HepG2 (cell line): ENCODE results near the gene ARHGEF11. TPM values are rescaled to one million over a fixed set of nuclear protein-coding genes. Genes with fewer than 3 reads are reported as not detected.

Experiments used
- ATAC-seq: fragments of 200-7000 bp; cut with Tn5 transposase; 3 replicates; pipeline ENCODE4 v1.9.1; 2020; ENCODE audit warnings: mild to moderate bottlenecking, moderate library complexity
- BruUV-seq: library from RNA; stranded (reverse); fragments of 400-500 nt; replicated peaks from 2 replicates; lab custom pipeline; 2021; lab: Mats Ljungman, UMichigan
- CTCF ChIA-PET: fragments of 300-600 bp; formaldehyde crosslinking; extraction: SDS; loops from one replicate; lab custom pipeline; 2021; ENCODE audit warnings: low total read pairs, inconsistent platforms, low intra/inter-chr PET ratio; lab: Yijun Ruan, JAX
- POLR2A ChIA-PET: fragments of 350-600 bp; sonication (Branson Sonifier 250); formaldehyde crosslinking; loops from one replicate; lab custom pipeline; 2020; ENCODE audit warnings: antibody characterized with exemption, inconsistent platforms; lab: Yijun Ruan, JAX
- DNase-seq: peaks from one replicate; pipeline ENCODE4 v3.0.0-alpha.2; 2015; ENCODE audit warnings: low spot score
- FAIRE-seq: peaks from 3 replicates; lab custom pipeline; 2011; peaks lifted over from hg19 to GRCh38; lab: Jason Lieb, UNC
- H2AFZ ChIP-seq: one replicate; pipeline ENCODE4 v1.6.1; 2011; ENCODE audit warnings: low read length, inconsistent platforms
- H3K27ac ChIP-seq: fragments of 300-600 bp; 3 replicates; pipeline ENCODE4 v1.8.0; 2011; ENCODE audit warnings: mixed run types, mild to moderate bottlenecking, mixed read lengths, low read length, inconsistent platforms; ENCODE audit not compliant: insufficient read depth; ENCODE audit errors: extremely low read length
- H3K27me3 ChIP-seq, 2 experiments: fragments of 200-600 bp in 1 of 2; 2 replicates in 1 of 2; 3 replicates in 1 of 2; pipeline versions ENCODE4 v1.6.0 to v1.8.0; 2011; ENCODE audit warnings: low read length in 2 of 2, mild to moderate bottlenecking in 2 of 2, moderate library complexity in 2 of 2, inconsistent platforms in 1 of 2; ENCODE audit not compliant: insufficient read depth in 2 of 2, control insufficient read depth in 1 of 2
- H3K36me3 ChIP-seq, 2 experiments: fragments of 200-600 bp in 1 of 2; replicated peaks in 1 of 2; 2 replicates in 1 of 2; 3 replicates in 1 of 2; pipeline versions ENCODE4 v1.5.1 to v1.8.0; 2011; ENCODE audit warnings: low read length in 2 of 2, inconsistent platforms in 1 of 2; ENCODE audit not compliant: insufficient read depth in 2 of 2, control insufficient read depth in 1 of 2
- H3K4me1 ChIP-seq: 2 replicates; pipeline ENCODE4 v1.5.1; 2012; ENCODE audit warnings: low read length, inconsistent platforms; ENCODE audit not compliant: insufficient read depth
- H3K4me2 ChIP-seq: 2 replicates; pipeline ENCODE4 v1.6.0; 2011; ENCODE audit warnings: low read depth, low read length, inconsistent platforms
- H3K4me3 ChIP-seq, 3 experiments: fragments of 200-600 bp in 1 of 3; sonication (generic), shearing (Covaris generic) in 1 of 3; replicated peaks in 1 of 3; 2 replicates each; pipeline ENCODE4 v1.5.1; 2011 to 2016; ENCODE audit warnings: low read length in 3 of 3, inconsistent platforms in 2 of 3, low read depth in 2 of 3, mild to moderate bottlenecking in 2 of 3, control low read depth in 1 of 3, mixed read lengths in 1 of 3; ENCODE audit not compliant: insufficient read depth in 1 of 3
- H3K79me2 ChIP-seq: one replicate; pipeline ENCODE4 v1.6.1; 2011; ENCODE audit warnings: low read length, inconsistent platforms; ENCODE audit not compliant: insufficient read depth
- H3K9ac ChIP-seq: 2 replicates; pipeline ENCODE4 v1.6.0; 2011; ENCODE audit warnings: mild to moderate bottlenecking, low read depth, low read length, inconsistent platforms; ENCODE audit not compliant: insufficient read depth
- H3K9me3 ChIP-seq: 2 replicates; pipeline ENCODE4 v1.5.1; 2012; ENCODE audit warnings: mild to moderate bottlenecking, low read length
- H4K20me1 ChIP-seq: 2 replicates; pipeline ENCODE4 v1.6.0; 2011; ENCODE audit warnings: inconsistent platforms, mild to moderate bottlenecking, low read length, moderate library complexity; ENCODE audit not compliant: insufficient read depth
- HMG20A ChIP-seq: IDR thresholded peaks from 2 replicates; pipeline ENCODE4 v1.6.1; 2016; ENCODE audit warnings: borderline replicate concordance
- HNRNPL ChIP-seq: fragments of 200-400 bp; formaldehyde crosslinking; IDR thresholded peaks from 2 replicates; pipeline ENCODE4 v1.6.1; 2017; ENCODE audit warnings: mild to moderate bottlenecking, low read depth, low read length
- KDM6A ChIP-seq: IDR thresholded peaks from 2 replicates; pipeline ENCODE4 v1.6.1; 2016; ENCODE audit warnings: low read depth
- NFIC ChIP-seq: IDR thresholded peaks from 2 replicates; pipeline ENCODE4 v1.6.1; 2012; ENCODE audit warnings: mild to moderate bottlenecking, low read length, inconsistent platforms
- NR2F2 ChIP-seq: IDR thresholded peaks from 2 replicates; pipeline ENCODE4 v1.6.1; 2012; ENCODE audit warnings: low read depth, inconsistent platforms, borderline replicate concordance
- RBM39 ChIP-seq: fragments of 200-400 bp; formaldehyde crosslinking; IDR thresholded peaks from one replicate; pipeline ENCODE4 v1.6.1; 2018; ENCODE audit warnings: antibody characterized with exemption, mild to moderate bottlenecking, low read depth, low read length; ENCODE audit not compliant: poor library complexity, severe bottlenecking
- SNAPC2 ChIP-seq: sonication (generic); formaldehyde crosslinking; IDR thresholded peaks from 2 replicates; pipeline ENCODE4 v1.8.1; 2022; ENCODE audit warnings: mild to moderate bottlenecking, missing genetic modification reagents
- TCF7 ChIP-seq: sonication (generic); IDR thresholded peaks from 2 replicates; pipeline ENCODE4 v1.6.1; 2016; ENCODE audit warnings: antibody characterized with exemption, low read depth
- TCF7L2 ChIP-seq: IDR thresholded peaks from 2 replicates; pipeline ENCODE4 v1.6.1; 2011; ENCODE audit warnings: mild to moderate bottlenecking, low read depth, low read length, moderate library complexity
- TGIF2 ChIP-seq: IDR thresholded peaks from 2 replicates; pipeline ENCODE4 v1.6.1; 2016; ENCODE audit warnings: control low read depth, missing compliant biosample characterization
- WIZ ChIP-seq: sonication (generic); formaldehyde crosslinking; IDR thresholded peaks from 2 replicates; pipeline ENCODE4 v1.5.1; 2020; ENCODE audit warnings: mild to moderate bottlenecking, missing genetic modification reagents
- XBP1 ChIP-seq: sonication (generic); formaldehyde crosslinking; IDR thresholded peaks from 2 replicates; pipeline ENCODE4 v1.5.0; 2020; ENCODE audit warnings: missing genetic modification reagents
- ZNF264 ChIP-seq: sonication (generic); formaldehyde crosslinking; IDR thresholded peaks from 2 replicates; pipeline ENCODE4 v1.4.0; 2020; ENCODE audit warnings: missing genetic modification reagents
- ZNF530 ChIP-seq: sonication (generic); formaldehyde crosslinking; IDR thresholded peaks from 2 replicates; pipeline ENCODE4 v1.5.0; 2020; ENCODE audit warnings: low read depth, mild to moderate bottlenecking, missing genetic modification reagents
- ZNF550 ChIP-seq: sonication (generic); formaldehyde crosslinking; IDR thresholded peaks from 2 replicates; pipeline ENCODE4 v1.4.0; 2020; ENCODE audit warnings: mild to moderate bottlenecking, missing genetic modification reagents, borderline replicate concordance
- ZNF878 ChIP-seq: sonication (generic); formaldehyde crosslinking; IDR thresholded peaks from 2 replicates; pipeline ENCODE4 v1.8.1; 2023; ENCODE audit warnings: mild to moderate bottlenecking, missing genetic modification reagents, moderate library complexity
- ZSCAN30 ChIP-seq: sonication (generic); formaldehyde crosslinking; IDR thresholded peaks from 2 replicates; pipeline ENCODE4 v1.5.0; 2020; ENCODE audit warnings: mild to moderate bottlenecking, missing genetic modification reagents
- WGBS: methylation state at CpG from one replicate; pipeline ENCODE4 v1.1.6; 2017; ENCODE audit warnings: low lambda C conversion rate; 5-methylcytosine and 5-hydroxymethylcytosine counted together
- in situ Hi-C: cut with HindIII; loops from 2 replicates; pipeline ENCODE4 v1.10.0; 2017; ENCODE audit warnings: low pct_unique_long_range_greater_than_20kb; ENCODE audit not compliant: extremely low pct_ligation_motif_present
- intact Hi-C: fragments of 100-400 bp; cut with micrococcal nuclease; formaldehyde crosslinking; loops from one replicate; pipeline ENCODE4 v1.10.0; 2022; ENCODE audit not compliant: unreplicated experiment
- polyA plus RNA-seq, 8 experiments: library from polyadenylated mRNA; depleted of rRNA in 3 of 8; stranded (reverse) in 7 of 8; unstranded in 1 of 8; fragments of >200 nt; fragmentation: Illumina TruSeq in 4 of 8; extraction: Trizol in 4 of 8; gene quantifications; 2 replicates each; pipeline versions ENCODE4 v1.2.1 to v1.2.3, GENCODE V29; 2011 to 2016; ENCODE audit warnings: low read depth in 4 of 8, missing spikeins in 1 of 8, mixed read lengths in 1 of 8; ENCODE audit not compliant: insufficient read depth in 1 of 8
- total RNA-seq, 5 experiments: library from RNA; depleted of rRNA; stranded (reverse); fragments of >200 nt; fragmentation: Illumina TruSeq; extraction: Trizol; gene quantifications; 2 replicates each; pipeline ENCODE4 v1.2.3, GENCODE V29; 2016; ENCODE audit warnings: low read depth in 1 of 5
- TF ChIP-seq, protein P1 (sequence below): sonication (generic); formaldehyde crosslinking; conservative IDR thresholded peaks from 2 replicates; pipeline ENCODE4 v1.8.0; 2022; ENCODE audit warnings: missing genetic modification reagents
- TF ChIP-seq, protein P2 (sequence below): sonication (generic); formaldehyde crosslinking; IDR thresholded peaks from 2 replicates; pipeline ENCODE4 v1.5.0; 2020; ENCODE audit warnings: missing genetic modification reagents
- TF ChIP-seq, protein P3 (sequence below): sonication (generic); formaldehyde crosslinking; conservative IDR thresholded peaks from 2 replicates; pipeline ENCODE4 v1.4.0; 2020; ENCODE audit warnings: missing genetic modification reagents

ARHGEF11 gene
- total and polyA plus RNA-seq, 2 of the 13 experiments (the other 11 are each of a cell fraction or from before 2014, with no cell fraction given) = 16.5 to 21.2 TPM

DNA sequence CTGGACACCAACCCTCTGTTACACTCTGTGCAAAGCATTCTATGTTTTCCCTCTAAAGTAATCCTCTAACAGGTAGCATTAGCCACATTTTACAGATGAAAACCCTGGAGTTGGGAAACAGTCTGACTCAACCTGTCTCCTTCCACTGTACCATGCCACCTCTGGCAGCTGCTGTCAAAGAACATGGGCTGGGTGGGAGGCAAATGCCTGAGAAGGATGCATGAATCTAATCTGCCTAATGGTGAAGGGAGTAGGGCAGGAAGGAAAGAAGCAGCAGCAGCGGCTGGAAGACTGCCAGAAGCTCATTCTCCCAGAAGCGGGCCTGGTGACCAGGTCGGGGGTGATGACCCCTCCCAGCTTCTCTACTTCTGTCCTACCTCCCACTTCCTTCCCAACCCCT lies 103.4 kb downstream of the ARHGEF11 start:
- Histone ChIP-seq H3K9ac (no peak overlapping the region), H3K79me2 (no peaks in the 10 kb centered on the region), H3K36me3 (peaks cover 21 to 62% of the 10 kb centered on the region in 2 experiments), H2AFZ (no peak overlapping the region), H4K20me1 (no peaks in the 10 kb centered on the region), H3K4me1 (no peaks in the 10 kb centered on the region), H3K27me3 (no peaks in the 10 kb centered on the region), H3K4me2 (no peak overlapping the region), H3K4me3 (no peak overlapping the region), H3K9me3 (no peaks in the 10 kb centered on the region), H3K27ac (no peak overlapping the region)
- TF ChIP-seq HMG20A (CRISPR knock-in tag) (no peak), ZNF878 (CRISPR knock-in tag) (no peak), TGIF2 (no peak), RBM39 (no peak), SNAPC2 (CRISPR knock-in tag) (no peak), NR2F2 (no peak), ZNF550 (CRISPR knock-in tag) (no peak), TCF7L2 (no peak), KDM6A (no peak), WIZ (no peak), HNRNPL (no peak), ZNF264 (CRISPR knock-in tag) (no peak), ZNF530 (CRISPR knock-in tag) (no peak), TCF7 (no peak), XBP1 (CRISPR knock-in tag) (no peak), NFIC (no peak), ZSCAN30 (CRISPR knock-in tag) (no peak)
- TF ChIP-seq, protein P1, sequence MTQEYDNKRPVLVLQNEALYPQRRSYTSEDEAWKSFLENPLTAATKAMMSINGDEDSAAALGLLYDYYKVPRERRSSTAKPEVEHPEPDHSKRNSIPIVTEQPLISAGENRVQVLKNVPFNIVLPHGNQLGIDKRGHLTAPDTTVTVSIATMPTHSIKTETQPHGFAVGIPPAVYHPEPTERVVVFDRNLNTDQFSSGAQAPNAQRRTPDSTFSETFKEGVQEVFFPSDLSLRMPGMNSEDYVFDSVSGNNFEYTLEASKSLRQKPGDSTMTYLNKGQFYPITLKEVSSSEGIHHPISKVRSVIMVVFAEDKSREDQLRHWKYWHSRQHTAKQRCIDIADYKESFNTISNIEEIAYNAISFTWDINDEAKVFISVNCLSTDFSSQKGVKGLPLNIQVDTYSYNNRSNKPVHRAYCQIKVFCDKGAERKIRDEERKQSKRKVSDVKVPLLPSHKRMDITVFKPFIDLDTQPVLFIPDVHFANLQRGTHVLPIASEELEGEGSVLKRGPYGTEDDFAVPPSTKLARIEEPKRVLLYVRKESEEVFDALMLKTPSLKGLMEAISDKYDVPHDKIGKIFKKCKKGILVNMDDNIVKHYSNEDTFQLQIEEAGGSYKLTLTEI (CRISPR knock-in tag) = no peak
- TF ChIP-seq, protein P2, sequence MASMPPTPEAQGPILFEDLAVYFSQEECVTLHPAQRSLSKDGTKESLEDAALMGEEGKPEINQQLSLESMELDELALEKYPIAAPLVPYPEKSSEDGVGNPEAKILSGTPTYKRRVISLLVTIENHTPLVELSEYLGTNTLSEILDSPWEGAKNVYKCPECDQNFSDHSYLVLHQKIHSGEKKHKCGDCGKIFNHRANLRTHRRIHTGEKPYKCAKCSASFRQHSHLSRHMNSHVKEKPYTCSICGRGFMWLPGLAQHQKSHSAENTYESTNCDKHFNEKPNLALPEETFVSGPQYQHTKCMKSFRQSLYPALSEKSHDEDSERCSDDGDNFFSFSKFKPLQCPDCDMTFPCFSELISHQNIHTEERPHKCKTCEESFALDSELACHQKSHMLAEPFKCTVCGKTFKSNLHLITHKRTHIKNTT (CRISPR knock-in tag) = no peak
- TF ChIP-seq, protein P3, sequence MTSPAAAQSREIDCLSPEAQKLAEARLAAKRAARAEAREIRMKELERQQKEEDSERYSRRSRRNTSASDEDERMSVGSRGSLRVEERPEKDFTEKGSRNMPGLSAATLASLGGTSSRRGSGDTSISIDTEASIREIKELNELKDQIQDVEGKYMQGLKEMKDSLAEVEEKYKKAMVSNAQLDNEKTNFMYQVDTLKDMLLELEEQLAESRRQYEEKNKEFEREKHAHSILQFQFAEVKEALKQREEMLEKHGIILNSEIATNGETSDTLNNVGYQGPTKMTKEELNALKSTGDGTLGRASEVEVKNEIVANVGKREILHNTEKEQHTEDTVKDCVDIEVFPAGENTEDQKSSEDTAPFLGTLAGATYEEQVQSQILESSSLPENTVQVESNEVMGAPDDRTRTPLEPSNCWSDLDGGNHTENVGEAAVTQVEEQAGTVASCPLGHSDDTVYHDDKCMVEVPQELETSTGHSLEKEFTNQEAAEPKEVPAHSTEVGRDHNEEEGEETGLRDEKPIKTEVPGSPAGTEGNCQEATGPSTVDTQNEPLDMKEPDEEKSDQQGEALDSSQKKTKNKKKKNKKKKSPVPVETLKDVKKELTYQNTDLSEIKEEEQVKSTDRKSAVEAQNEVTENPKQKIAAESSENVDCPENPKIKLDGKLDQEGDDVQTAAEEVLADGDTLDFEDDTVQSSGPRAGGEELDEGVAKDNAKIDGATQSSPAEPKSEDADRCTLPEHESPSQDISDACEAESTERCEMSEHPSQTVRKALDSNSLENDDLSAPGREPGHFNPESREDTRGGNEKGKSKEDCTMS = no peak
- intact Hi-C loops = no loop called here
- POLR2A ChIA-PET = no interaction called here
- no TSS peak for BruUV-seq
- CTCF ChIA-PET = no interaction called here
- in situ Hi-C loops = no loop called here
- DNase-seq (no peak), FAIRE-seq (no peak), ATAC-seq (no peak)
- WGBS = 88% methylated on average over 3 of the region's 3 CpGs
